CD4-positive, alpha-beta T cell (primary cell): ENCODE measurements around the gene MROH8. TPM values are rescaled to one million over a fixed set of nuclear protein-coding genes. Genes with fewer than 3 reads are reported as not detected.

Experiments
- ATAC-seq: fragments of 200-7000 bp; cut with Tn5 transposase; one replicate; pipeline ENCODE4 v1.10.0; 2022; ENCODE audit warnings: mild to moderate bottlenecking; ENCODE audit not compliant: poor library complexity
- CTCF ChIA-PET: fragments of 350-600 bp; sonication (Branson Sonifier 250); formaldehyde crosslinking; loops from one replicate; lab custom pipeline; 2021; ENCODE audit warnings: antibody characterized with exemption, inconsistent platforms; lab: Charles Lee
- POLR2A ChIA-PET: fragments of 350-600 bp; sonication (Branson Sonifier 250); formaldehyde crosslinking; loops from one replicate; lab custom pipeline; 2021; ENCODE audit warnings: antibody characterized with exemption, inconsistent platforms; lab: Charles Lee
- DNase-seq, 14 experiments: peaks; one replicate each; pipeline ENCODE4 v3.0.0-alpha.2; 2013 to 2020; ENCODE audit warnings: mixed read lengths in 2 of 14
- H3K27ac ChIP-seq, 2 donors: one replicate each; pipeline versions ENCODE4 v1.5.1 to v1.7.0; 2013; ENCODE audit warnings: low read length in 2 of 2, low read depth in 1 of 2, mild to moderate bottlenecking in 1 of 2
- H3K27me3 ChIP-seq, 2 experiments: 1 replicate in 1 of 2; 2 replicates in 1 of 2; pipeline versions ENCODE4 v1.6.1 to v1.7.0; 2013; ENCODE audit warnings: low read length in 2 of 2, control low read depth in 1 of 2, mild to moderate bottlenecking in 1 of 2, moderate library complexity in 1 of 2; ENCODE audit not compliant: insufficient read depth in 2 of 2, control insufficient read depth in 1 of 2
- H3K36me3 ChIP-seq: one replicate; pipeline ENCODE4 v1.6.1; 2013; ENCODE audit warnings: low read length, control low read depth; ENCODE audit not compliant: insufficient read depth
- H3K4me1 ChIP-seq: one replicate; pipeline ENCODE4 v1.6.1; 2013; ENCODE audit warnings: low read length, control low read depth; ENCODE audit not compliant: insufficient read depth
- H3K4me3 ChIP-seq: one replicate; pipeline ENCODE4 v1.5.1; 2013; ENCODE audit warnings: mild to moderate bottlenecking, low read length, moderate library complexity
- H3K9me3 ChIP-seq, 2 experiments: 1 replicate in 1 of 2; 2 replicates in 1 of 2; pipeline versions ENCODE4 v1.6.1 to v1.7.0; 2013; ENCODE audit warnings: low read length in 2 of 2, mild to moderate bottlenecking in 2 of 2, control low read depth in 1 of 2, moderate library complexity in 1 of 2; ENCODE audit not compliant: control insufficient read depth in 1 of 2, insufficient read depth in 1 of 2
- H3K27ac Mint-ChIP-seq: one replicate; pipeline ENCODE4 v1.8.0; 2020; ENCODE audit warnings: mixed read lengths
- H3K27me3 Mint-ChIP-seq: one replicate; pipeline ENCODE4 v1.8.0; 2021; ENCODE audit warnings: mixed read lengths
- H3K36me3 Mint-ChIP-seq: one replicate; pipeline ENCODE4 v1.8.0; 2021; ENCODE audit warnings: low read depth, mixed read lengths
- H3K4me1 Mint-ChIP-seq: one replicate; pipeline ENCODE4 v1.8.0; 2021; ENCODE audit warnings: low read depth, mixed read lengths
- H3K4me3 Mint-ChIP-seq: one replicate; pipeline ENCODE4 v1.8.0; 2020; ENCODE audit warnings: mild to moderate bottlenecking, mixed read lengths
- H3K9me3 Mint-ChIP-seq: one replicate; pipeline ENCODE4 v1.8.0; 2020; ENCODE audit warnings: mixed read lengths
- CTCF ChIP-seq: fragments of 200-600 bp; IDR thresholded peaks from one replicate; pipeline ENCODE4 v1.8.0; 2022; ENCODE audit warnings: antibody characterized with exemption, mild to moderate bottlenecking
- intact Hi-C, 2 experiments: fragments of 100-400 bp; cut with DNase I in 1 of 2; cut with micrococcal nuclease in 1 of 2; formaldehyde crosslinking; loops; one replicate each; pipeline versions ENCODE4 v1.15.1 to v1.9.0; 2023 to 2025; cut with DNase I, micrococcal nuclease
- total RNA-seq, 174 experiments: library from RNA in 2 of 174; stranded (reverse) in 2 of 174; gene quantifications; one replicate each; pipeline ENCODE4 v1.2.3 and lab custom pipeline; 2021 to 2026

The MROH8 gene
- total RNA-seq, 2 experiments from 2014 or later = 1.1 to 1.2 TPM

GRCh38 chr20:37226889-37227288 is 47.5 kb upstream of the MROH8 start:
- H3K27me3 ChIP-seq = no peaks in the 10 kb centered on the region
- ATAC-seq = no peak
- no peak overlapping the region for H3K4me3 ChIP-seq
- H3K27ac ChIP-seq = no peak overlapping the region
- peaks cover 95% of the 10 kb centered on the region for H3K36me3 ChIP-seq
- H3K27ac Mint-ChIP-seq = no peak overlapping the region
- no peaks in the 10 kb centered on the region for H3K4me1 Mint-ChIP-seq
- TF ChIP-seq CTCF = no peak
- no peak overlapping the region for H3K4me3 Mint-ChIP-seq
- H3K36me3 Mint-ChIP-seq = peaks cover 96% of the 10 kb centered on the region
- H3K27me3 Mint-ChIP-seq = no peaks in the 10 kb centered on the region
- H3K9me3 Mint-ChIP-seq = no peaks in the 10 kb centered on the region
- no peaks in the 10 kb centered on the region for H3K9me3 ChIP-seq
- intact Hi-C loops = no loop called here
- ChIA-PET CTCF (no interaction called here), POLR2A (no interaction called here)
- H3K4me1 ChIP-seq = no peaks in the 10 kb centered on the region
- DNase-seq = no peak

- no peaks in the 10 kb centered on the region for H3K9me3 Mint-ChIP-seq
- no peak for ATAC-seq
- Histone ChIP-seq H3K4me3 (no peak overlapping the region), H3K4me1 (no peaks in the 10 kb centered on the region), H3K27ac (no peak overlapping the region), H3K36me3 (peaks cover 92% of the 10 kb centered on the region), H3K9me3 (no peaks in the 10 kb centered on the region), H3K27me3 (no peaks in the 10 kb centered on the region)
- ChIA-PET POLR2A (no interaction called here), CTCF (no interaction called here)
- H3K27ac Mint-ChIP-seq = no peak overlapping the region
- peaks cover 94% of the 10 kb centered on the region for H3K36me3 Mint-ChIP-seq
- no peaks in the 10 kb centered on the region for H3K4me1 Mint-ChIP-seq
- intact Hi-C loops = no loop called here
- TF ChIP-seq CTCF = no peak
- no peak for DNase-seq
- H3K4me3 Mint-ChIP-seq = no peak overlapping the region
- H3K27me3 Mint-ChIP-seq = no peaks in the 10 kb centered on the region
Measured at GRCh38 chr20:37225146-37225545, 45.8 kb upstream of the MROH8 start.

GRCh38 chr20:37223053-37223452 is 43.7 kb upstream of the MROH8 start:
- Histone ChIP-seq H3K27me3 (no peaks in the 10 kb centered on the region), H3K4me3 (no peak overlapping the region), H3K9me3 (no peaks in the 10 kb centered on the region), H3K36me3 (peaks cover 91% of the 10 kb centered on the region), H3K4me1 (no peaks in the 10 kb centered on the region), H3K27ac (no peak overlapping the region)
- POLR2A ChIA-PET = no interaction called here
- CTCF ChIA-PET = interaction anchor here (1.1 to 1.6 kb wide), 2 partner anchors 13 to 46 kb away, joined by 3 to 6 read pairs; no protein-coding TSS in a partner anchor
- Mint-ChIP-seq H3K27ac (no peak overlapping the region), H3K4me3 (no peak overlapping the region), H3K4me1 (peaks cover 4% of the 10 kb centered on the region), H3K36me3 (peaks cover 92% of the 10 kb centered on the region), H3K27me3 (no peaks in the 10 kb centered on the region), H3K9me3 (no peaks in the 10 kb centered on the region)
- no peak for TF ChIP-seq CTCF
- intact Hi-C loops = no loop called here
- DNase-seq = peak in 3 of 14 experiments; percentile 13 to 66 (median 57)
- ATAC-seq = no peak
